ENCODE data around the gene VKORC1.
A peak's percentile ranks its signal among the peaks of the same experiment; 100 is the strongest.

The VKORC1 gene

GRCh38 chr16:31109622-31110021, 15.0 kb upstream of the VKORC1 start:
- TF ChIP-seq TOX (CRISPR knock-in tag; IDR thresholded peaks at IDR 0.05; ENCODE audit: borderline replicate concordance), result no peak
- TF ChIP-seq TSHZ2 (CRISPR knock-in tag; IDR thresholded peaks at IDR 0.05), result no peak
- no peak for TF ChIP-seq ZNF8 (CRISPR knock-in tag; IDR thresholded peaks at IDR 0.05)
- TF ChIP-seq ZNF565 (CRISPR knock-in tag; conservative IDR thresholded peaks at IDR 0.05; ENCODE audit: low read depth), result no peak
- ATAC-seq, result no peak

GRCh38 chr16:31108794-31109558, 14.4 kb upstream of the VKORC1 start:
- TF ChIP-seq ARNTL (CRISPR knock-in tag; IDR thresholded peaks at IDR 0.05; ENCODE audit: borderline replicate concordance, low read depth) (no peak), TCF4 (CRISPR knock-in tag; IDR thresholded peaks at IDR 0.05; ENCODE audit: borderline replicate concordance) (no peak), CSDC2 (CRISPR knock-in tag; IDR thresholded peaks at IDR 0.05) (no peak), ZNF8 (CRISPR knock-in tag; IDR thresholded peaks at IDR 0.05) (no peak), PATZ1 (CRISPR knock-in tag; IDR thresholded peaks at IDR 0.05; ENCODE audit: borderline replicate concordance) (no peak), ZC3H10 (CRISPR knock-in tag; IDR thresholded peaks at IDR 0.05) (no peak), ZFP3 (CRISPR knock-in tag; IDR thresholded peaks at IDR 0.05) (no peak), SNAI2 (CRISPR knock-in tag; IDR thresholded peaks at IDR 0.05) (no peak)
- ATAC-seq, result peak; percentile 15

- TF ChIP-seq ZFP30 (CRISPR knock-in tag; IDR thresholded peaks at IDR 0.05) (no peak), CSDC2 (CRISPR knock-in tag; IDR thresholded peaks at IDR 0.05) (no peak), TSHZ2 (CRISPR knock-in tag; IDR thresholded peaks at IDR 0.05) (no peak), BACH2 (CRISPR knock-in tag; IDR thresholded peaks at IDR 0.05; ENCODE audit: borderline replicate concordance) (no peak), CSRNP3 (CRISPR knock-in tag; IDR thresholded peaks at IDR 0.05) (no peak), TCF4 (CRISPR knock-in tag; IDR thresholded peaks at IDR 0.05; ENCODE audit: borderline replicate concordance) (no peak), POU6F1 (CRISPR knock-in tag; IDR thresholded peaks at IDR 0.05; ENCODE audit: borderline replicate concordance, low read depth) (no peak), ZFP3 (CRISPR knock-in tag; IDR thresholded peaks at IDR 0.05) (no peak), GLIS3 (CRISPR knock-in tag; IDR thresholded peaks at IDR 0.05) (no peak), ESRRG (CRISPR knock-in tag; IDR thresholded peaks at IDR 0.05) (no peak), ZNF70 (CRISPR knock-in tag; IDR thresholded peaks at IDR 0.05) (no peak), TOX (CRISPR knock-in tag; IDR thresholded peaks at IDR 0.05; ENCODE audit: borderline replicate concordance) (no peak), ZNF565 (CRISPR knock-in tag; conservative IDR thresholded peaks at IDR 0.05; ENCODE audit: low read depth) (no peak), ARNTL (CRISPR knock-in tag; IDR thresholded peaks at IDR 0.05; ENCODE audit: borderline replicate concordance, low read depth) (no peak), RARB (CRISPR knock-in tag; IDR thresholded peaks at IDR 0.05) (no peak), ZNF8 (CRISPR knock-in tag; IDR thresholded peaks at IDR 0.05) (no peak)
- ATAC-seq, result peak; percentile 98
Measured at GRCh38 chr16:31108035-31108793, 13.6 kb upstream of the VKORC1 start, which contains the start of gene BCKDK. Gene BCKDK, plus strand, starts transcription at chr16:31108386. Its CDS starts 838 bp downstream, at chr16:31109224.

Data from SK-N-SH treated with all-trans-retinoic acid at 6 μM for 48 hours (cell line).